Umbilical cord (tissue), 2 donors: Measurements from ENCODE around the gene SOX6. TPM values are rescaled to one million over a fixed set of nuclear protein-coding genes. Genes with fewer than 3 reads are reported as not detected.
A peak's percentile ranks its signal among the peaks of the same experiment; 100 is the strongest.

Experiments
- DNase-seq: peaks from one replicate; pipeline ENCODE4 v3.0.0-alpha.2; 2015; ENCODE audit warnings: low spot score
- total RNA-seq: library from RNA; depleted of rRNA; stranded (reverse); fragments of >200 nt; gene quantifications from one replicate; pipeline ENCODE4 v1.2.3, GENCODE V29; 2014; ENCODE audit warnings: low replicate concordance; ENCODE audit not compliant: insufficient read depth

The SOX6 gene
- total RNA-seq, 1 donor from 2014 or later, result 54.7 TPM

DNA sequence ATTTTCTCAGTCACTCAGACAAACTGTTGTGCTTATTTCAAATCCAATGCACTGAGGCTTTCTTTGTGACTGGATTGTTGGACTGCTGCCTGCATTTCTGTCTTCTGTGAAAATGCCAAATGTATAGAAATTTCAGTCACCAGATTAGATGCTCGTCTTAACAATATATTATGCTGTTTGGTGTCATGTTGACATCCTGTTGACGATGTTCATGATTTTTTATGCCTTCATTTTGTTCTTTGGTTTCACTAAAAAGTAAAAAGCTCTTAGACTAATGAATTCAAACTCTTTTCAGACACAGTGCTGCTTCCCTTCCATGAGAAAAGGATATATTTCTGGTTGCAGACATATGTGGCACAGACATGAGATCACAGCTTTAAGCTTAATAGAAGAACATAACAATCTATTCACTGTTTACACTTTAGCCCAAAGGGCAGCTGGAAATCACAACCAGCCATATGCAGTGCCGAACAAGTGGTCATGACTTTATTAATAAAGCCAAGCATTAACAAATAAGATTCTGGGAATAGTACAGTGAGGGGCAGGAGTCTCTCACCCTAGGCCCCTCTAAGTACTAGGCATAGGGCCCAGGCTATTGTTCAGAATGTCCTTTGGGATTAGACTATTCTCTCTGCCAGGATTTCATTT is 9.4 kb upstream of the SOX6 start:
- peak; percentile 52 for DNase-seq

DNA sequence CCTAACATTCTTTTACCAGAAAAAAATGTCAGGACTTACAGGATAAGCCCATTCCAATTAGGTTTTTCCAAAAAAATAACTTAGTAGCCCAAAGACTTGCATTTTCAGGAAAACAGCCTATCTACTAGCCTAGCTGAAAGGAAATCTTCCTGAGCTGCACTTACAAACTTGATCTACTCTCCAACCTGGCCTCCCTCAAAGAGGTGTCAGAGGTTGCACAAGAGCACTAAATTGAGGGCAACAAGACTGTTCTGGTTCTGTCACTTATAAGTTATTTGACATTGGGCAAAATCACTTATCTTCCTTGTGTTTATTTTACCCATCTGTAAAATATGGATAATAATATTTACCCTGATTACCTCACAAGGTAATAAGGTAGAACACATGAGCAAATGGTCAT is 7.9 kb upstream of the SOX6 start:
- DNase-seq, result no peak

DNA sequence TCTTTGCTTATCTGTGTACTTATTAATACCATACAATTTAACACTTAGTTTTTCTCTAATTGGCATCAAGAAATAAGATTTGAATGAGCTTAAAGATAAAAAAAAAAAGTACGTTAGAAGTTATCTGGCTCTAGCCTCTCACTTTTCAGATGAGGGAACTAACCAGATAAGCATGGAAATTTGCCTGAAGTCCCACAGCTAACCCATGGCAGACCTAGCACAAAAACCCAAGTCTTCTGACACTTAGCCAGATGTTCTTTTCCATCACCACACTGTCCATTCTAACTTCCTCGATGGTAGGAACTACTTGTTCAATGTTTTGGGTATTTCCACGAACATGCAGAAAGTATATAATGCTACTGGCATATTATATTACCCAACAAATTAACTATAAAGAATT is 7.4 kb upstream of the SOX6 start:
- no peak for DNase-seq

DNA sequence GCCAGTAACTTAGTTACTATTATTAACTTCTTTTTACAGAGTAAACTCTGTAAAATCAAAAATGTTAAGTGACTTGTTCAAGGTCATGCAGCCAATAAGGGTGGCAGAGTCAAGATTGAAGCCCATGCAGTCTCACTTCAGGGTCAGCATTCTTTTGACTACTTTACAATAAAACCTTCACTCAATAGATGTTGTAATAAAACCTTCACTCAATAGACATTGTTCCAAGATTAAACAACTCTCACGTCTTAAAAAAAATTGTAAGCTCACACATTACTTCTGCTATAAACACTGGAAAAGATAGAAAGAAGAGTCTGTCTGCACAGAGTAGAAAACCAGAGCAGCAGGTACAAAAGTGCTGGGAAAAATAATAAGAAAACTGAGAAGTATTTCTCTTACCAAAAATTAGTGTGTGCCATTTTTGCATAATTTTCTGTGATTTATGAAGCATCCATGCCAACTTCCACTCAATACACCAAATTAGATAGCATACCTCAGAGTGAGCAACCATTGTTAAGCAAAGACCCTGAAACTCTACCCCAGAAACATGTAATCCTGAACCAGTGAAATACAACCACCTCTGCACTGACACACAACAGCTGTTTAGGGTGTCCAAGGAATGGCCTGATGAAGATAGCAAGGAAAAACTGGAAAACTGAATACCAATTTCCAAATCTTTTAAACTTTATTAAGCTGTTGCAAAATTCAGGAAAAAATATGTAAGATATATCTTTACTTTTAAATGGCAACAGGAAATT is 4.9 kb upstream of the SOX6 start:
- no peak for DNase-seq

DNA sequence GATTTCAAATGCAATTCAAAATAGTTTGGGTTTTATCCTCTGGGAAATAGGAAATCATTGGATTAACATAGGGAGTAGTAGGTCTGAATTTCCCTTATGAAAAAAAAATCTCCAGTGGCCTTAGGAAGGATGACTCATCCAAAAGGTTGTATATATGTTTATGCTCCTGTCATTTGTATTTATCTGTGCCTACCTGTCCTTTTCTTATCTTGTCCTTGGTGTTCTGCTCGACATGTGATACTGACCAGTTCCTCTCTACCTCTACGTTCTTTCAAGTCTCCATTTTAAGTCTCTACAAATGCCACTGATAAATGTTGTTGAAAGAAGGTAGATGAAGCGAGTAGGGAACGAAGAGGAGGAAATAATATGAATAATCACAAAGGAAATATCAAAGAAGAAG is 3.0 kb upstream of the SOX6 start:
- no peak for DNase-seq

DNA sequence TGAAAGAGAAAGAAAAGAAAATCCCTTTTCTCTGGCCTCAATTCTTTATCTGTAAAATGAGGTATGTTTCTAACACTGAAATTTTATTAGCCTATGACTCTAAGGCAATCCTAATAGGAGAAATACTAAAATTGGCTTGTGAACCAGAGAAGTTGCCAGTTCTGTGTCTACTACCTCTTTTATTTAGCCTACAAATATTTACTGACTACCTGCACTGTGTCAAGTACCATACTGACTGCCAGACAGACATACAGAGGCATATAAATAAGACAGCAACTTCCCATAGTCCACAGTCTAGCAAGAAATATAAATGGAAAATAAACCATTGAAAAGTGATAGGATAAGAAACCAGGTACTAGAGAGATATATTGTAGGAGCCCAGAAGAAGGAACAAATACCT is 2.4 kb upstream of the SOX6 start:
- DNase-seq, result no peak

DNA sequence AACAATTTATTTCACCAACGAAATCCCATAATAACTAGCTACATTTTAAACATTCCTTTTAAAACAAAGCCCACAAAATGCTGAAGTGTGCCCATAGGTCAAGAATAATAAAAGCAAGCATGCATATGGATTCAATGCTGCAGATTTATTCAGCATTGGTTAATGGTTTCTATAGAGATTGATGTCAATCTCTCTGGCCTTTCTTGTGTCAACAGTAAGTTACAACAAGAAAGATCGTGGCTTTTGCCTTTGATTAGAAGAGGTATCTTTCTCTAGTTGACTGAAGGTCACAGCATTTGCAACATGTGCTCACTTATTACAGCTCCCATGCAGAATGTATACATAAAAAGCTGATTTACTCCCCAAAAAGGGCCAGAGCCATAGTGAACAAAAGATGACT is 1.4 kb upstream of the SOX6 start:
- DNase-seq, result no peak

DNA sequence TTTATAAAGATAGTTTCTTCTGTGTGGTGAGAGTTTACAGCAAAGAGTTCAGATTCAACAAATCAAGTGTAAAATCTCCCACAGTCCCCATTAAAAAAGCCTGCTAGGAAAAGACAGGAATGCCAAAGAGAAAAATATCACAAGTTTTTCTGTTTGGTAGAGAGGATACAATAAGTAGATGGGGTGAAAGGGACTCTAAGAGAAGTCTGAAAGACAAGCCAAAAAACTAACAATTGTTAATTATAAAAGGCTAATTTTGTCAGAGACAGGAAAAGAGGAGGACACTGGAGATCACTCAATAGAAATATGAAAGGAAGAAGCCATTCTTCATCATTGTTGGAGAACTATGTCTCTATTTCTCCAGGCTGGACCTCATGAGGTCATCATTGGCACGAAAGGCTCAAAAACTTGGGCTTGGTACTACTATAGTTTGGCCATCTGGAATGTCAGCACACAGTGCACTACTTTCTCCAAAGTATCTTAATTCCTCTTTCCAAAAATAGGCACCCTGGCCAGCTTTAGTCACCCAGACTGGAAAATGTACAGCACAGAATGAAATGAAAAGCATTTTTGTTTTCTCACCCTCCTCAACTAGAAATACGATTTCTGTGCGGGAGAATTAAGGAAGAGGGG is 531 bp upstream of the SOX6 start:
- DNase-seq, result peak; percentile 79

DNA sequence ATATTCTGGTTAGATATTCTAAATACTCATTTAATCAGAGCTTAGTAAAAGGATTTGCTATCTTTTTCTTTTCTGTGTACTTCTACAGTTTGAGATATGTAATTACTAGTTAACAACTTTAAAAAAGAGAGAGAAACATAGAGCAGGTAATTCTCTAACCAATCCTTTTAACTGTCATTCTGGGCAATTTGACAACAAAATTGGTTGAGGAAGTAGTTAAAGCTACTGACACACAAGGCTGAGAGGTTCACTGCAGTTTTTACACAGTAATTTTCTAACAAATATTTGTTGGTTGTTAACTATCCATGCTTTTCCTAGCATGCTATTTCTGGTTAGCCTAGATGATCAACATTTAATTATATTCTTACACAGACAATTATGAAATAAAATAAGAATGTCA is 3.6 kb downstream of the SOX6 start:
- no peak for DNase-seq

DNA sequence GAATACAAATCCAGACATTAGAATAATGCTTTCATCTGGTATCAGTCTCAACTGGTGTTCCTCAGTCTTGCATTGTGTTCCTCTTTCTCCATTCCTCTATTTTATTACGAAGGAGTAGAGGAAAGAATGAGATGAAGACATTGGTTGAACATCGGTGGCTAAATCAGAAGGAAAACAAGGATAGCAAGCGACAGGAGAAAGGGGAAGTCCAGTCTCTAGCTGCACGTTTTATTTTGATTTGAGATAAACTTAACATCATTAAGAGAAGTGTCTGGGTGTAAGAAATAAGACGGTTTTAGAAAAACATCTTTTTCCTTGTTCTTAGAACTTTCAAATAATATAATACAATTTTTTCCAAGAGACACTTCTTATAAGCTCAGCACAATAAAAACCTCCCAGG is 6.2 kb downstream of the SOX6 start:
- no peak for DNase-seq

DNA sequence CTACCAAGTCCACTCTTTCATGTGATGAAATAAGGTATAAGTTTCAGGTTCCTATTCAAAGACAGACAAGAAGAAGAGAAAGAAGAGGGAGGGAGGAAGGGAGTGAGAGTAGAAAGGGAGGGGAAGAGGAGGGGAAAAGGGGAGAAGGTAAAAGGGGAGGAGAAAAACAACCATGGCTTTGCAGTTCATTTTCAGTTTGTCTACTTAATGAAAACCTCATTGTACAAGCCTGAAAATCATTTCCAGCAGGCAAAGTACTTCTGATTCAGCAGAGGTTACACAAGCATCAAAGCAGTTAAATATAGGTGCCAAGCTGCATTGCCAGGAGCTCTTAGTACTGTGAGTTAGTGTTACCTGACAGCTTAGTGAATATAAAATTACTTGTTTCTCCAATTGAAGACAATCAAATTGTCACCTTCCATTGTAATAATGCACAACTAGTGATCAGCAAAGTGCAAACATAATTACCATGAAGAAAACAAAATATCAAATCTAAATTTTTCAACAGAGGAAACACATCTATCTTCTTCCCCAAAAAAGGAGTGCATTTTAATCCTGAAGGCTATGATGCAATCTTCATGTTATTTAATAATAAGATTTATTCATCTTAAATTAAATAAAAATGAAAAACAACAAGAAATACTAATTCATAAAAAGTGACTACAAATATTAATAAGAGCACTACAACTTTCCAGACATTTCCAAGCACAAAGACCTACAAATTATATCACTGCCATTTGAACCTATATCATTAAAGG is 8.2 kb downstream of the SOX6 start:
- DNase-seq, result no peak

DNA sequence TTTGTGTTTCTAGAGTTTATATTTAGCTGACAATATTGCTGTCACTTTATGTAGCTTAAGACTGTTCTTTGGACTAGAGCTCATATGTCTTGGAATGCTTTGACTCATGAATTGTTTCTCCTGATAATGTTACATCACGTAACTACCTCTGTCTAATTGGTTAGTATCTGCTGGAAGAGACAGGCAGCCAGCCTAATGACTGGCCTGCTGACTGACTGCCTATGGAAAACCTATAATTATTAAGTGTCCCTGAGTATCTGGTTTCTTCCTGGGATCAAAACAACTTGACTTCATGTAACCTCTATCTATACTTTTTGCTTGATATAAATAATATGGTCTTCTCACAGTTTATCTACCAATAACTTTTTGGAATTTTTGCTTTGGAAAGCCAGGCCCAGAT is 9.4 kb downstream of the SOX6 start:
- no peak for DNase-seq

DNA sequence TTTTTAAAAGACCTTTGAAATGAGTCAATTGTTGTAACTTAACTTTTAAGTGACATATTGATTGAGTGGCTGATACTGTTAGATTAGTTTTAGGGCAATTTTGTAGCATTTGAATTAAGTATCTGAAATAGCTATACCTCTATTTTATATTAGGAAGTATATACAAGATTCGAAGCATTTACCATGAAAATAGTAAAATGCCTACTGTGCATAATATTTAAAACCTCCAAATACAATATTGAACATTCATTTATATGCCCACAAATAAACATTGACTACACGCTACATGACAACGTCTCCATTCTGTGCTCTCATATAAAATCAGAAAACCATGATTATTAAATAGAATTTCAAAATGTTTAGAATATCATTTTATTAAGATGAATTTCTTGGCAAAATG is 14.5 kb downstream of the SOX6 start:
- DNase-seq, result no peak

DNA sequence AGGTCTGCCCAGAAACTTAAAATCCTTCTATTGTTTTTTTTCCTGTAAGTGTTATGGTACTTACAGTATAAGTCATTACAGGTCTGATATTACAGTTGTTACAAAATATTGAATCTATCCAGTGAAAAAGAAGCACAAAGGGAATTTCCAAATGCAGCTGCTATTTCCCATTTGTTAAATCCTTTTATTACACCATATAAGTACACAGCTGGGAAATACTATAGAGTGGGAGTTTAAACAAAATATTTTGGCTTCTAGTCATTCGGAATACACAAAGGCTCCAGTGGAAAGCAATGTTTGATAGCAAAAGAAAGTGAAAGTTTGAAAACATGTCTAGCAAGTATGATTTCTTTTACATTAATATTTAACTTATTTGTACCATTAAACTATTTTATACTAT is 18.0 kb downstream of the SOX6 start:
- peak; percentile 18 for DNase-seq

DNA sequence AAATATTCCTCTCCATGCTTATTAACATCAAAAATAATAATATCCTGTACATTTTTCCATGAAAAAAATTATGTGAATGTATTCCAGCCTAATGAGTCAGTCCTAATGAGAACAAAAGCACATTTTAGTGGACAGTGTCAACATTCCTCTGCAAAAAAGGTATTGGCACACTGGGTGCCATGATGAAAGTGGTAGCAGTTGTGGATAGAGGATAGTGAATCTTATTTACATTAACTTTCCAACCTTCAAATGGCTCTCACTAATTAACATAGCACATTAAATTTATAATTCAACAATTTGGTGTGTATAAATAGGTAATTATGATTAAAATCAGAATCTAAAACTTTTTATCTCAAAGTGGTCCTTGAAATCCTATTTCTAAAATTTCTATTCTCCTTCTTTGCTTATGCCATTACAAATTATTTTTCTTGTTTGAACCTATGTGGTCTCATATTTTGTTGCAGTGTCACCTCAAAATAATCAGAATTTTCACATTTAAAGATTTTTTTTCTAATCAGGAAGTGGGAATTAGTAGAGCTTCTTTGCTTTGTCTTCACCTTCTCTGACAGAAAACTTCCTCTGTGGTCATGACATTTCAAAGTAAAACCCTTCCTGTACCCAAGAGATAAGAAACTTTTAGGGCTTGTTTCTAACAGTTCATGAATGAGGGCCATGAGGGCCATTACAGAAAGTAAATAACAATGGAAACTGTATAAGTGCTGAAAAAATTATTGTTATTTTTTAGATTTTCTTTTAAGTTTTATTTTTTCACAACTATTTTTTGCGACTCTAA is 18.7 kb downstream of the SOX6 start:
- no peak for DNase-seq

DNA sequence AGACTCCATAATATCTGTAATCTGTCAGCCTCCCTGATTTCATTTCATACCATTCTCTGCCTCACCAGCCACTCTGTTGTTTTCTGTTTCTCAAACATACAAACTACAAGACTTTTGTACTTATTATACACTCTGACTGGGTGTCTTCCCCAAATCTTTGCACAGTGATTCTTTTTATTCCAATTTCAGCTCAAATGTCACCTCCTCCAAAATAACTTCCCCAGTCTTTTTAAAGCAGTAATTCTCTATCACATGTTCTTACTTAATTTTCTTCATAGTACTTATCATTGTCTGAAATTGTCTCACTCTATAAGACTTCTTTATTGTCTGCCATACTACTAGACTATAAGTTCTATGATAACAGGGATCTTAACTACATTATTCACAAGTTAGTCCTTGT is 19.6 kb downstream of the SOX6 start:
- DNase-seq, result no peak

DNA sequence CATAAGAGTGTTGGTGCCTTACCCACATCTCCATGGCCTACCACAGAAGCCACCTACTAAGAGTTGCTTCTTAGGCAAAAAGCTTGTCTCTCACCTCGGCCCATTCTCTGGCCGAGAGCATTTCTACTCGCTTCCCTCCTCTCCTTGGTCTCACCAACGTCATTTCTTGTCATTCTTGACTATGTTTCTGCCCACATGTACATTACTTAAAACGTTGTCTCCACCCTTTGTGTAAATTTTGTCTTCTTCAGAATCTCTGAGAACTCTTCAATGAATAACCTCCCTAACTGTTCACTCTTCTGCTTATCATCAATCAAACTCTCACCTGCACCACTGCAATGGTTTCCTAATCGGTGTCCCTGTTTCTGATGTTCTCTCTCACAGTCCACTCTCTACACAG is 20.1 kb downstream of the SOX6 start:
- DNase-seq, result no peak

DNA sequence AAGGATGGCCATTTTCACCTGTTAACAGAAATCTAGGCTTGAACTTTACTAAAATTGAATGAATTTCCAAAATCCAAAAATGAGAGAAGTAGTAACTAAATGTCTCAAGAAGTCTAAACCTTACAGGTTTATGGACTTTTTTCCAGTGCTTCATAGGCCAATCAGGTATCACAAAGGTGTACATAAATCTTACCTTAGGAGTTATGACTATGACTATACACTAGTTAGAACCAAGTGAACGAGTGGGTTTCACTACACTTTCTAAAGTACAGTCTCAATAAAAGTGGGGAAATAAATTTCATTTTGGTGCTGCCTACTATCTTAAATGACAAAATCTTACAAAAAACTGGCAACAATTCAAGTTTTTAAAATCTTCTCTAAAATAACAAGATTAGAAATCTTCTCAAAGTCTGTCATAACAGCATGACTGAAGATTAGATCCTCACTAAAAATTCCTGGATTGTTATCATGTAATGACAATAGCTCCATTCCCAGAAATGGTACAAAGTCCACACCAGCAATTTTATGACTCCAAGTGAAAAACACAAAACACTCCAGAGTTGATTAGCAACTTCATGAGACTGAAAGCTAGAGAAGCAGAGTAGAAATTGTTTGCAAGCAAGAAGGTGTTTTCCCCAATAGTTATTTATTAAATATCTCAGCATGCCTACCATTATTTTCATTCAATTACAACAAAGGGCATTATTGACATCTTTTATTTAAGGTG is 20.9 kb downstream of the SOX6 start:
- DNase-seq, result no peak

DNA sequence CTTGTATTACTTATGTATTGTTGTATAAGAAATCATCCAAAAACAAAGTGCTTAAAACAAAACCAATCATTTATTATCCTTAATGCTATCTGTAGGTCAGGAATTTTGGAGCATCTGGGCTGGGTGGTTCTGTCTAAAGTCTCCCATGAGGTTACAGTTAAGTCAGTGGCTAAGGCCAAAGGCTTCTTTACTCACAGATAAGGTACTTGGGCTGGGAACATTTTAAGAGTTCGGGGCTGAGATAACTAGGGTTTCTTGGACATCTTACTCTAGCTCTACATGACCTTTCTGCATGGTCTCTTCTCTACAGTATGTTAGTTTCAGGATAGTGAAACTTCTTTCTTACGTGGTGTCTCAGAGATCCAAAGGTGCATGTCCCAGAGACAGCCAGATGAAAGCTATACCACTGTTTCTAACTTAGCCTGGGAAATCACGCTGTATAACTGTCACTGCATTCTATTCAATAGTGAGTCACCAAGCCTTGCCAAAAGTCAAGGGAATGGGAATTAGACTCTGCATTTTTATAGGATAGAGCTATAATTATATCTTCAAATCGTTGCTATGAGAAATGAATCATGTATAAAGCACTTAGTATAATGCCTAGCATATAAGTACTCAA is 29.6 kb downstream of the SOX6 start:
- DNase-seq, result peak; percentile 35

DNA sequence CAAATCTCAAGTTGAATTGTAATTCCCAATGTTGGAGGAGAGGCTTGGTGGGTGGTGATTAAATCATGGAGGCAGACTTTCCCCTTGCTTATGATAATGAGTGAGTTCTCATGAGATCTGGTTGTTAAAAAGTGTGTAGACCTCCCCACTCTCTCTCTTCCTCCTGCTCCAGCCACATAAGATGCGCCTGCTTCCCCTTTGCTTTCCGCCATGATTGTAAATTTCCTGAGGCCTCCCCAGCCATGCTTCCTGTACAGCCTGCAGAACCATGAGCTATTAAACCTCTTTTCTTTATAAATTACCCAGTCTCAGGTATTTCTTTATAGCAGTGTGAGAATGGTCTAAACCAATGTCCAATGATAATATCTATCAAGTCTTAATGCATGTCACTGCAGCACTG is 34.2 kb downstream of the SOX6 start:
- no peak for DNase-seq
